Osteocyte (in vitro differentiated cells): ENCODE measurements around the gene NEB. TPM values are rescaled to one million over a fixed set of nuclear protein-coding genes. Genes with fewer than 3 reads are reported as not detected.

Experiments
- DNase-seq: peaks from one replicate; pipeline ENCODE4 v3.0.0; 2021; ENCODE audit warnings: mixed read lengths; ENCODE audit not compliant: unreplicated experiment; ENCODE audit errors: extremely low spot score
- H3K27ac Mint-ChIP-seq: one replicate; pipeline ENCODE4 v1.8.0; 2021; ENCODE audit warnings: mild to moderate bottlenecking, mixed read lengths; ENCODE audit not compliant: unreplicated experiment
- H3K27me3 Mint-ChIP-seq: one replicate; pipeline ENCODE4 v1.8.0; 2021; ENCODE audit warnings: mixed read lengths; ENCODE audit not compliant: unreplicated experiment
- H3K36me3 Mint-ChIP-seq: one replicate; pipeline ENCODE4 v1.8.0; 2021; ENCODE audit warnings: mixed read lengths; ENCODE audit not compliant: unreplicated experiment
- H3K4me1 Mint-ChIP-seq: one replicate; pipeline ENCODE4 v1.8.0; 2021; ENCODE audit warnings: mixed read lengths; ENCODE audit not compliant: unreplicated experiment
- H3K4me3 Mint-ChIP-seq: one replicate; pipeline ENCODE4 v1.8.0; 2021; ENCODE audit warnings: mild to moderate bottlenecking, moderate library complexity, mixed read lengths; ENCODE audit not compliant: unreplicated experiment
- H3K9me3 Mint-ChIP-seq: one replicate; pipeline ENCODE4 v1.8.0; 2021; ENCODE audit warnings: mixed read lengths; ENCODE audit not compliant: unreplicated experiment
- CTCF ChIP-seq: fragments of 200-600 bp; sonication (generic); IDR thresholded peaks from 2 replicates; pipeline ENCODE4 v1.5.0; 2021; ENCODE audit warnings: antibody characterized with exemption, mild to moderate bottlenecking, moderate library complexity
- total RNA-seq: library from RNA; stranded (reverse); gene quantifications from 2 replicates; pipeline ENCODE4 v1.2.1, GENCODE V29; 2021

Gene NEB
- total RNA-seq, 1 donor from 2014 or later = 0.40 TPM

GRCh38 chr2:151665959-151666358 lies 68.3 kb downstream of the NEB start:
- DNase-seq = no peak
- no peak overlapping the region for H3K4me3 Mint-ChIP-seq

GRCh38 chr2:151664520-151664919 lies 69.8 kb downstream of the NEB start:
- Mint-ChIP-seq H3K9me3 (no peaks in the 10 kb centered on the region), H3K4me3 (no peak overlapping the region), H3K4me1 (no peaks in the 10 kb centered on the region), H3K27me3 (peaks cover 12% of the 10 kb centered on the region), H3K36me3 (no peaks in the 10 kb centered on the region), H3K27ac (no peak overlapping the region)
- no peak for TF ChIP-seq CTCF
- no peak for DNase-seq

More at GRCh38 chr2:151665959-151666358, 68.3 kb downstream of the NEB start:
- H3K4me1 Mint-ChIP-seq = no peaks in the 10 kb centered on the region
- H3K27ac Mint-ChIP-seq = no peak overlapping the region
- H3K27me3 Mint-ChIP-seq = peaks cover 10% of the 10 kb centered on the region
- TF ChIP-seq CTCF = no peak
- no peaks in the 10 kb centered on the region for H3K9me3 Mint-ChIP-seq
- no peaks in the 10 kb centered on the region for H3K36me3 Mint-ChIP-seq

- H3K36me3 Mint-ChIP-seq = no peaks in the 10 kb centered on the region
- H3K4me1 Mint-ChIP-seq = no peaks in the 10 kb centered on the region
- H3K27ac Mint-ChIP-seq = no peak overlapping the region
- peaks cover 24% of the 10 kb centered on the region for H3K27me3 Mint-ChIP-seq
- no peak for DNase-seq
- no peaks in the 10 kb centered on the region for H3K9me3 Mint-ChIP-seq
- no peak overlapping the region for H3K4me3 Mint-ChIP-seq
- no peak for TF ChIP-seq CTCF
These were observed 72.7 kb downstream of the NEB start for GRCh38 chr2:151661625-151662024.

GRCh38 chr2:151658081-151658480 lies 76.2 kb downstream of the NEB start:
- H3K27ac Mint-ChIP-seq = no peak overlapping the region
- H3K27me3 Mint-ChIP-seq = peaks cover 31% of the 10 kb centered on the region
- TF ChIP-seq CTCF = no peak
- no peaks in the 10 kb centered on the region for H3K4me1 Mint-ChIP-seq
- H3K4me3 Mint-ChIP-seq = no peak overlapping the region
- no peaks in the 10 kb centered on the region for H3K9me3 Mint-ChIP-seq
- no peak for DNase-seq
- no peaks in the 10 kb centered on the region for H3K36me3 Mint-ChIP-seq

GRCh38 chr2:151657667-151658076 lies 76.6 kb downstream of the NEB start:
- no peak overlapping the region for H3K4me3 Mint-ChIP-seq
- no peaks in the 10 kb centered on the region for H3K9me3 Mint-ChIP-seq
- TF ChIP-seq CTCF = no peak
- H3K36me3 Mint-ChIP-seq = no peaks in the 10 kb centered on the region
- peaks cover 29% of the 10 kb centered on the region for H3K27me3 Mint-ChIP-seq
- H3K27ac Mint-ChIP-seq = no peak overlapping the region
- DNase-seq = no peak
- no peaks in the 10 kb centered on the region for H3K4me1 Mint-ChIP-seq
